Spinal cord (tissue), 10 donors: ENCODE measurements around the gene GPA33. TPM values are rescaled to one million over a fixed set of nuclear protein-coding genes. Genes with fewer than 3 reads are reported as not detected.
A peak's percentile ranks its signal among the peaks of the same experiment; 100 is the strongest.

Experiments used
- DNase-seq, 6 donors: peaks; one replicate each; pipeline versions ENCODE4 v3.0.0 to v3.0.0-alpha.2; 2013 to 2015; ENCODE audit warnings: low spot score in 6 of 6, low read depth in 4 of 6
- H3K27ac ChIP-seq: one replicate; pipeline ENCODE4 v1.5.1; 2013; ENCODE audit warnings: low read depth, low read length, control low read depth
- H3K27me3 ChIP-seq: one replicate; pipeline ENCODE4 v1.6.1; 2013; ENCODE audit warnings: low read length; ENCODE audit not compliant: control insufficient read depth, insufficient read depth
- H3K36me3 ChIP-seq: one replicate; pipeline ENCODE4 v1.6.1; 2013; ENCODE audit warnings: low read length; ENCODE audit not compliant: control insufficient read depth, insufficient read depth
- H3K4me1 ChIP-seq: one replicate; pipeline ENCODE4 v1.6.1; 2013; ENCODE audit warnings: low read length; ENCODE audit not compliant: control insufficient read depth, insufficient read depth
- H3K4me3 ChIP-seq: one replicate; pipeline ENCODE4 v1.5.1; 2013; ENCODE audit warnings: low read depth, low read length, control low read depth
- H3K9me3 ChIP-seq: one replicate; pipeline ENCODE4 v1.6.1; 2013; ENCODE audit warnings: low read length; ENCODE audit not compliant: control insufficient read depth, insufficient read depth
- WGBS: methylation state at CpG from one replicate; pipeline ENCODE4 v1.1.5; 2013; ENCODE audit warnings: missing lambda C conversion rate; ENCODE audit not compliant: insufficient coverage; 5-methylcytosine and 5-hydroxymethylcytosine counted together
- polyA plus RNA-seq, 2 donors: library from polyadenylated mRNA; unstranded; fragments of 120-200 nt; gene quantifications; one replicate each; pipeline ENCODE4 v1.2.1, GENCODE V29; 2013; ENCODE audit not compliant: insufficient read length in 2 of 2
- total RNA-seq, 2 donors: library from RNA; depleted of rRNA in 1 of 2; stranded (reverse); fragments of 120-200 nt in 1 of 2; fragments of >200 nt in 1 of 2; gene quantifications; one replicate each; pipeline versions ENCODE4 v1.2.3 to v1.2.4, GENCODE V29; 2013 to 2014
- donor health status: healthy.

Gene GPA33
- total and polyA plus RNA-seq, 4 donors, result 0.18 to 0.44 (median 0.24) TPM

DNA sequence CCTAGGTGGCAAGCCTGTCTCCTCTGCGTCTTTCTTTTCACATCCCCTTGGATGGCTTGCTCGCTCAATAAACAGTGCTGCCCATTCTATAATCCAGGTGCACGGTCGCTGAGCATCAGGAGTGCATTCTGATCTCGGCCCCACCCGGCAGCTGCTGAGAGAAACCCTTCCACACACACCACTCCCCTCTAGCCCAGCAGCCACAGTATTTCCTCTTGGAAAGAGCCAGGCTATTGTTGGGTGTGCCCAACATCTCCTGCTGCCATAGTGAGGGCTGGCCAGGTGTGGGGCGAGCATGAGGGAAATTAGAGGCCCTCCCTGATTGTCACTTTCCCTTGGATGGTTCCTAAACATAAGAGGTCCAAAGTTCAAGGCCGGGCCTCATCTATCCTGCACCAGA, 24.7 kb downstream of the GPA33 start:
- WGBS, result 98% methylated on average over 7 of the region's 8 CpGs
- peaks cover 2% of the 10 kb centered on the region for H3K27me3 ChIP-seq
- H3K36me3 ChIP-seq, result no peaks in the 10 kb centered on the region
- H3K4me1 ChIP-seq, result peaks cover 10% of the 10 kb centered on the region
- H3K9me3 ChIP-seq, result no peaks in the 10 kb centered on the region
- DNase-seq, result no peak
- H3K4me3 ChIP-seq, result no peak overlapping the region
- no peak overlapping the region for H3K27ac ChIP-seq

GRCh38 chr1:167064621-167065020, 25.6 kb downstream of the GPA33 start:
- no peak for DNase-seq
- no peaks in the 10 kb centered on the region for H3K36me3 ChIP-seq
- no peaks in the 10 kb centered on the region for H3K9me3 ChIP-seq
- 77% methylated on average over 7 of the region's 9 CpGs for WGBS
- H3K27ac ChIP-seq, result no peak overlapping the region
- peaks cover 10% of the 10 kb centered on the region for H3K4me1 ChIP-seq
- no peak overlapping the region for H3K4me3 ChIP-seq
- H3K27me3 ChIP-seq, result peaks cover 2% of the 10 kb centered on the region

DNA sequence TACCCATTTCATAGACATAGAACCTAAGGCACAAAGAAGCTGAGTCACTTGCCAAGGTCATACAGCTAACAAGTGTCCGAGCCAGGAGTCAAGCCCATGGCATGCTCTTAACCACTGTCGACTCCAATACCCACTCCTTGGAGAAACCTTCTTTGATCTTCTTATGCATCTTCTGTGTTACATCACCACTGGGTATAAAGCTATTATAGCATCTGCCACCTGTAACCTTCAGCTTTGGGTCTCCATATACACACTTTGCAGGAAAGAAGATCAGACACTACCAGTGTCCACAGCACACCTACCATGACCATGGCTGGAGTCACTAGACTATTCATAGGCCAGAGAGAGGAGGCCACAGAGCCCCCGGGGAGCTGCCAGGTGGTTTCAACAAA, 29.1 kb downstream of the GPA33 start:
- Histone ChIP-seq H3K4me3 (no peak overlapping the region), H3K36me3 (no peaks in the 10 kb centered on the region), H3K27me3 (peaks cover 2% of the 10 kb centered on the region), H3K9me3 (no peaks in the 10 kb centered on the region), H3K4me1 (peaks cover 5% of the 10 kb centered on the region), H3K27ac (no peak overlapping the region)
- WGBS, result 95% methylated on average over 3 of the region's 3 CpGs
- no peak for DNase-seq

DNA sequence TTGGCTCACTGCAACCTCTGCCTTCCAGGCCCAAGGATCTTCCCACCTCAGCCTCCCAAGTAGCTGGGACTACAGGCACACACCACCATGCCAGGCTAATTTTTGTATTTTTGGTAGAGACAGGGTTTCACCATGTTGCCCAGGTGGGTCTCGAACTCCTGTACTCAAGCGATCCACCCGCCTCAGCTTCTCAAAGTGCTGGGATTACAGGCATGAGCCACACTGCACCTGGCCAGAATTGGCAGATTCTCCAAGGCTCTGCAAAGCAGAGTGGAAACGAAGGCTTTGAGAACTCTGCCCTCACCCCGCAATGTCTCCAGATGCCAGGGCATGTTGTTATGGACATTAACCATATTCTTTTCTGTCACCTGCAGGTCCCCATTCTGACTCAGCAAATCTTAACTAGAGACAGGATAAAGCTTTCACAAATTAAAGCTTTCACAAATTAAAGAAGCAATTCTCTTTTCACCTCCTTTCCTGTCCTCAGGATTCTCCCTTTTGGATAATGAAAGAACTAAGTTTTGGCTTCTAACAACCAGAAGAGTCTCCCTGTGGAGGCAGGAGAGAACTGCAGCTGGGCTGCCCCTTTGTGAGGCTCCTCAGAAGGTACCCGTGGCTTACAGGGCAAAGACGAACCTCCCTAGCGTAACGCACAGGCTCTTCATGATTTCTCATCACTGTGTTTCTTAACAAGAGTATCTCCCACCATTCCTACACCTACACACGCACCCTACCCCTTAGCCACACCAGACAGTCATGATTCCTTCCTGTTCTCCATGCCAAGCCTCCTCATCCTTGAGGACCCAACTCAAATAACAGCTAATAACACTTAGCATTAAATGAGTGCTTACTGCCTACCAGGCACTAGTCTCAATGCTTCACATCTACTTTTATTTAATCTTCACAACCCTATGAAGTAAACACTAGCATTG, 29.8 kb downstream of the GPA33 start:
- no peak overlapping the region for H3K27ac ChIP-seq
- no peak overlapping the region for H3K4me3 ChIP-seq
- H3K4me1 ChIP-seq, result peaks cover 5% of the 10 kb centered on the region
- no peak for DNase-seq
- no peaks in the 10 kb centered on the region for H3K9me3 ChIP-seq
- H3K36me3 ChIP-seq, result no peaks in the 10 kb centered on the region
- peaks cover 2% of the 10 kb centered on the region for H3K27me3 ChIP-seq
- 80% methylated on average over 10 of the region's 10 CpGs for WGBS

DNA sequence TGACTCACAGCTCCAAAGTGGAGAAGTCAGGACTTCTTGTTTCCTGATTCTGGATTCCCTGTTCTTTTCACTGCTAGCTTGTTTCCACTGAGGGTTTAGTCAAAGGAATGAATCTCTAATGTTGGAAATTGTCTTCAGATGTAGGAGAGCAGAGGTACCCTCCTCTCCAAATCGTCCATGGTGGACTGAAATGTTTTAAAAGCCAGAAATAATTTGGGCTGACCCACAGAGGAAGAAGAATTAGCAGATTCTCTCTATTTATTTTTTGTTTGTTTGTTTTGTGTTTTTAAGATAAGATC, 30.4 kb downstream of the GPA33 start:
- Histone ChIP-seq H3K27ac (no peak overlapping the region), H3K9me3 (no peaks in the 10 kb centered on the region), H3K27me3 (peaks cover 2% of the 10 kb centered on the region), H3K4me1 (peaks cover 5% of the 10 kb centered on the region), H3K4me3 (no peak overlapping the region), H3K36me3 (no peaks in the 10 kb centered on the region)
- no peak for DNase-seq
- WGBS, result 40% methylated on average over 1 of the region's 1 CpG

DNA sequence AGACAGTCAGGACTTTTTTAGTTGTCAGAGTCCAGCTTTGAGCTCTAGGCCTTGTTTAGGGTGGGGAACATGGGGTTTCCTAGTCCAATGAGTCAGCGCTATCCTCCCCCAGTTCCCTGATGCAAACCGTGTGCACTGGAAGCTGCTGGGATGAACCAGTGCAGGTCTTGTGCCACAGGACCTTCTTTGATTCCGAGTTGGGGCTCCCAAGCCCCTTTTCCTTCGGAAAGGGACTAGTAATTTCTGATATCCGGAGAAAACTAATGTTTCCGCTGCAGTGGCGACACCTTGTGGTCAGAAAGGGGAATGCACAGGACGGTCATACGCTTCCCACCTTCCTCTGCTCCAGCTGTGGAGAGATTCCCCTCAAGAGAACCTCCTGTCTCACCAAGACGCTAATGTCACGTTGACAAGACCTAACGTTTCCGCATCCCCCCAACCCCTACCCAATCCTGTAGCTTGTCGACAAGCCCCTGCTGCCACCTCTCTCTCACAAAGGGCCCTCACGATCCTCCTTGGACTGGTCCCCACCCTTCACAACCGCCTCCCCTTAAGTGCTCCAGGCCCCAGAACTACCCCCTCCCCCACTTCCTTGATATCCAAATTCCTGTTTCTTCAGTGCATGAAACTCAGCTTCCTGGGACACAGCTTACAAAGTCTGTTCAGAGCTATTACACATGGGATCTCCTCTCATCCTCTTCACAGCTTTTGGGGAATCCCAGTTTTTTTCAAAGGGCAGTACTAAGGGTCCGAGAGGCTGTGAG, 30.9 kb downstream of the GPA33 start:
- Histone ChIP-seq H3K36me3 (no peaks in the 10 kb centered on the region), H3K4me3 (peak overlapping the region; percentile 4), H3K27ac (no peak overlapping the region), H3K27me3 (peaks cover 2% of the 10 kb centered on the region), H3K9me3 (no peaks in the 10 kb centered on the region), H3K4me1 (peaks cover 5% of the 10 kb centered on the region)
- 19% methylated on average over 16 of the region's 17 CpGs for WGBS
- DNase-seq, result peak; percentile 43 to 93 (median 62)

- Histone ChIP-seq H3K36me3 (no peaks in the 10 kb centered on the region), H3K4me3 (no peak overlapping the region), H3K9me3 (no peaks in the 10 kb centered on the region), H3K27ac (no peak overlapping the region), H3K4me1 (peaks cover 5% of the 10 kb centered on the region), H3K27me3 (peaks cover 2% of the 10 kb centered on the region)
- WGBS, result 31% methylated on average over 6 of the region's 6 CpGs
- DNase-seq, result peak in 5 of 6 donors; percentile 39 to 92 (median 46)
These were observed 32.9 kb downstream of the GPA33 start for GRCh38 chr1:167057241-167057688.

DNA sequence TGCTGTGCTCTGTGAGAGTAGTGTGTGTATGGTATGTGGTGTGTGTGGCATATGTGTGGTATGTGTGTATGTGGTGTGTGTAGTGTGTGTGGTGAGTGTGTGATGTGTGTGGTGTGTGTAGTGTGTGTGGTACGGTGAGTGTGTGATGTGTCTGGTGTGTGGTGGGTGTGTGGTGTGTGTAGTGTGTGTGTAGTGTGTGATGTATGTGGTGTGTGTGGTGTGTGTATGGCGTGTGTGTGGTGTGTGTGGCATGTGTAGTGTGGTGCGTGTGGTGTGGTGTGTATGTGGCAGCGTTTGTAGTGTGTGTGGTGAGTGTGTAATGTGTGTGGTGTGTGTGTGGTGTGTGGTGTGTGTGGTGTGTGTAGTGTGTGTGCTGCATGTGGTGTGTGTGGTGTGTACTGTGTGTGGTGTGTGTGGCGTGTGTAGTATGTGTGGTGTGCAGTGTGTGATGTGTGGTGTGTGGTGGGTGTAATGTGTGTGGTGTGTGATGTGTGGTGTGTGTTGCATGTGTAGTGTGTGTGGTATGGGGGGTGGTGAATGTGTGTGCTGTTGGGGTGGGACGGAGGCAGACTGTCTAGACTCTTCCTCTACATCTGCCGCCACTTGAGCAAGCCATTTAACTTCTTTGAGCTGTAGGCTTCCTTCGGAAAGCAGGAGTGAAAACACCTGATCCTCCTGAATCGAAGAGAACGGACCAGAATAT, 33.5 kb downstream of the GPA33 start:
- no peak for DNase-seq
- Histone ChIP-seq H3K4me3 (no peak overlapping the region), H3K27me3 (peaks cover 2% of the 10 kb centered on the region), H3K27ac (no peak overlapping the region), H3K36me3 (no peaks in the 10 kb centered on the region), H3K4me1 (peaks cover 5% of the 10 kb centered on the region), H3K9me3 (no peaks in the 10 kb centered on the region)
- WGBS, result 78% methylated on average over 4 of the region's 10 CpGs

DNA sequence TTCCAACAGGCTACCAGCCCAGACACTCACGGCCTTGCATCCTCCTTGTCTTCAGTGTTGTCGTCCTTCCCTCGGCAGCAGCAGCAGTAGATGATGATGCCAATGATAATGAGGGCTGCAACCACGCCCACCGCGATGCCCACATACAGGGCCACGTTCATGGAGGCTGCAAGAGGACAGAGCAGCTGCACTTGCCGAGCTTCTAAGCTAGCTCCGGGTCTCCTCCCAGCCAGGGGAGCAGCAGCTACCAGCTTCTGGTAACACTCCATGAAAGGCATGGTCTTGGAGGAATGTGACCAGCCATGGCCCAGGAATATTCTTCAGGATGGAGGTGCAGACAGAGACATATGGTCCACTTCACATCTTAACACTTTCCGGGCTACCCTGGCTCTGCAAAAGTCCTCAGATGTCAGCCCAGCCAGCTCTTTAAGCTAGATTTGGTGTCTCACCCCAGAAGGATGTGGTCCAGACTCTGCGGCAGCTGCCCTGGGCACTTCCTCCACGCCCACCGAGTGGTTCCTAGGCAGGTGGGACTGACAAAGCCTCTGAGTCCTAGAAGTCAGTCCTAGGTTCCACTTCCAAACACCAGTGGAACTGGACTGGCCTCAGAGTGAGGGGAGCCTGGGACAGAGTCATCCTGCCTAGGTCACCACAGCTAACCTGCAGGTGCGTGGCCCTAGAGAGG, 35.1 kb downstream of the GPA33 start:
- Histone ChIP-seq H3K4me3 (no peak overlapping the region), H3K27ac (no peak overlapping the region), H3K4me1 (peaks cover 5% of the 10 kb centered on the region), H3K27me3 (peaks cover 2% of the 10 kb centered on the region), H3K9me3 (no peaks in the 10 kb centered on the region), H3K36me3 (no peaks in the 10 kb centered on the region)
- 89% methylated on average over 13 of the region's 14 CpGs for WGBS
- no peak for DNase-seq
